ENCODE results near the gene SOWAHA.

The SOWAHA gene

DNA sequence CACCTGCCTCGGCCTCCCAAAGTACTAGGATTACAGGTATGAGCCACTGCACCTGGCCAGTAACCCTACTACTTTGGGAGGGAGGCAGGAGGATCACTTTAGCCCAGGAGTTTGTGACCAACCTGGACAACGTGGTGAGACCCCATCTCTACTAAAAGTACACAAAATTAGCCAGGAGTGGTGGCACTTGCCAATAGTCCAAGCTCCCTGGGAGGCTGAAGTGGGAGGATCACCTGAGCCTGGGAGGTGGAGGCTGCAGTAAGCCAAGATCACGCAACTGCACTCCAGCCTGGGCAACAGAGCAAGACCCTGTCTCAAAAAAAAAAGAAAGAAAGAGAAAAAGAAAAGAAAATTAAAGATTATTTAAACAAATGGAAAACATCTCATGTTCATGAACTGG lies 42.9 kb downstream of the SOWAHA start:
- no peak for DNase-seq

DNA sequence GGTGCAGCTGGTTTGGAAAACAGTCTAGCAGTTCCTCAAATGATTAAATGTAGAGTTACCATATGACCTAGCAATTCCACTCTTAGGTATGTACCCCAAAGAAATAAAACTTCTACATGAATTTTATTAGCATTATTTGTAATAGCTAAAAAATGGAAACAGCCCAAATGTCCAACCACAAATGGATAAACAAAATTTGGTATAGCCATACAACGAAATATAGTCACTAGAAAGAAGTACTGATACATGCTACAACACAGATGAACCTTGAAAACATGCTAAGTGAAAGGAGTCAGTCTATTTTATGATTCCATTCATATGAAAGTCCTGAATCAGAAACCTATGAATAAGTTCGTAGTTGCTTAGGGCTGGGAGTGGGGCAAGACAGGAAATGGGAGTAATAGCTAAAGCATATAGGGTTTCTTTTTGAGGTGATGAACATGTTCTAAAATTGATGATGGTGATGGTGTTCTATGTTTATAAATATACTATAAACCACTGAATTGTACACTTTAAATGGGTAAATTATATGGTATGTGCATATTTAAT lies 46.9 kb downstream of the SOWAHA start:
- DNase-seq: no peak

DNA sequence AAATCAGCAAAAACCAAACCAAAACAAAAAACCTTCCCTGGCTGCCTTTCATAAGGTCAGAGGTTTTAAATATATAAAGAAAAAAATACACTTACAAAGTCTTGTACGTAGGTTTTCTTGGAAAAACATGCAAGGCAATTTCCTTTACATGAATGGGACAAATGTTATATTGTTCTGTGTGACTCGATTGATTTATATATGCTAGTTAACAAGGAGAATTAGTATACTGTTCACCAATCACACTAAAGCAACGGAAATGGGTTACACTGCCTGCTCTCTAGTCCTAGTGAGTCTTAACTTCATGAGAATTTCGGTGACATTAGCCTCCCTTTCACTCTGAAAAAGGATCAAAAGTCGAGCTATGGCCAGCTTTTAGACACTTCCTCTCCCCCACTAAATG lies 47.6 kb downstream of the SOWAHA start:
- no peak for DNase-seq

DNA sequence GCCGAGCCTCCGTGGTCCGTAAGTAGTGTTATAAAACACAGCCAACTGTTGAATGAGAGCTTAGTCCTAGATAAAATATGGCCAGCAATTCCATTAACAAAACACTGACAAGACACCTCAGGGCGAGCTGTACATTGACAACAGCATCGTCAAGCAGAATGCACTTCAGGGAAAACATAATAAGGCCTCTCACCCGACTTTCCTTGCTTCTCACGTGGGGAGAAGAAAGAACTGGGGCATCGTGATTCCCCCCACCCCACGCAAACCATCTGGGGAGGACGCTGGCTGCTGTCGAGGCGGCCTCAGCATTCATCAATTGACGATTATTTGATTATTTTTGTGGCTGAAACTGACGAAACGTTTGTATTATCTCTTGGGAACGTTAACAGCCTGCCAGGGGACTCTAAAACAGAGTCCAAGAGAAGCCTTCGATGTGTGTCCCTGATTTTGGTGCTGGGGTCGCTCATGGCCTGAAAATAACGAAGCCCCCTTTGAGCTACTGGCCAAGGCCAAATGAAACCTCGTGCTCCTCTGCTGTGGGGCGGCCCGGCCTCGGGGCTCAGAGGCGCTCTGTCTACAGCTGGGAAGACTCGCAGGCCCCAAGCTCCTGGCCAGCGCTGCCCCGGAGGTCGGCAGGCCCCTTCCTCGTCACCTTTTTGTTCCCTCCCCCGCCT lies 52.7 kb downstream of the SOWAHA start:
- DNase-seq: no peak
